ENCODE data around the gene MIPOL1.
"Not testable (repeated sequence)": the region's sequence is repeated elsewhere in the genome, so short reads cannot be mapped to it uniquely, and the experiment has no call there.

MIPOL1 gene

GRCh38 chr14:37462426-37462825, 264.7 kb downstream of the MIPOL1 start:
- not testable (repeated sequence) for DNase-seq (ENCODE audit: low spot score)

- no peak for DNase-seq (ENCODE audit: low spot score)
These were observed 266.6 kb downstream of the MIPOL1 start for GRCh38 chr14:37464192-37464858.

DNA sequence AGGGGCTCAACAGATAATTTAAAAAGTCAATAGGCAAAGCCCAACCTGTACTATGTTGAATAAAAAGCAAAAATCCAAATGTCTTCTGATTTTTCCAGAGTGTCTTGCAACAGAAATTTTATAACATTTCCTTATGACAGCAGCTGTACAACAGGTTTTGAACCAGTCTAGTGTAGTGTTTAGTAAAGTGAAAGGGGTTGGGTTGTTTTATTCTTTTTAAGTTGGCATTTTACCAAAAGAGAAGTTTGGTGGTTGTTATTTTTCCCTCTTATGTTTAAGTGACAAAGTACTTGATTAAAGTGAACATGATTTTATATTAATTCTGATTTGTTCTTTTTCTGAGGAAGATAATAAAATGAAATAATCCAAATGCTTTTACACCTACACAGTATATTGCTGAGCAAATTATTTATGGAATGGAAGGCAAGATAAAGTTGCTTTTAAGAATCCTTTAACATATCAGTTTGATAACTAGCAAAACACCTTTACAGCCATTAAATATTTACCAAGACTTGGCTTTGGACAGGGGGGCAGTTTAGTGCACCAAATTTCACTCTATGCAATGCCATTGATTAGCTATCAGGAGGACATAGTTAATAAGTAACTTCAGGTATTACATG, 268.4 kb downstream of the MIPOL1 start:
- DNase-seq (ENCODE audit: low spot score) = no peak

DNA sequence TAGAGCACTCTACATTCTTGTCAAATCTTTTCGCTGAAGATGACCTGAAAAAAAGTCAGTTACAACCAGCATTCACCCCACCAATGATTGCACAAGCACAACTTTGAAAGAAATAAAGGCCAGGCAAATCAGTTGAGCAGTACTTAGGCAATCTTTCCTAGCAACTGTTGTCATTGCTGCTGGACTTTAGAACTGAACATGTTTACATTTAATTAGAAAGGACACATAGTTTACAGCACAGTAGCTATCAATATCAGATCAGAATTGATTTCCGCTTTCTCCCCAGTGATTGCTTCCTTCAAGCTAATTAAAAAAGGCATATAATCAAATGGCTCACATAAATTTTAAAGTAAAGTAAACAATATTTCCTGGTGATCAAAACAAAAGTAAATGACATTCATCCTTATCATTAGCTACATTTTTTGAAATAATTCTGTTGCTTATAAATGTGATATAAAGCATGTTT, 268.9 kb downstream of the MIPOL1 start:
- DNase-seq (ENCODE audit: low spot score) = no peak

DNA sequence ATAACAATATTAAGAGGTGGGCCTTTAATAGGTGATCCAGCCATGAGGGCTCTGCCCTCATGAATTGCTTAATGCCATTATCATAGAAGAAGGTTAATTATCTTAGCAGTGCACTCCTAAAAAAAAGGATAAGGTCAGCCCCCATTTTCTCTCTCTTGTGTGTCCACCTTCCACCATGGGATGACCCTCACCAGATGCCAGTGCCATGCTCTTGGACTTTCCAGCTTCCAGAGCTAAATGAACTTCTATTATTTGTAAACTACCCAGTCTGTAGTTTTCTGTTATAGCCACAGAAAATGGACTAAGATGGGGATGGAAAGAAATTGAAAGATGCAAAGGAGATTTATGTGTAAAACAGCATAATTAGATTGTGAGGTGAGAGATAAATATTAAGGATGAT, 271.9 kb downstream of the MIPOL1 start:
- DNase-seq (ENCODE audit: low spot score) = no peak

DNA sequence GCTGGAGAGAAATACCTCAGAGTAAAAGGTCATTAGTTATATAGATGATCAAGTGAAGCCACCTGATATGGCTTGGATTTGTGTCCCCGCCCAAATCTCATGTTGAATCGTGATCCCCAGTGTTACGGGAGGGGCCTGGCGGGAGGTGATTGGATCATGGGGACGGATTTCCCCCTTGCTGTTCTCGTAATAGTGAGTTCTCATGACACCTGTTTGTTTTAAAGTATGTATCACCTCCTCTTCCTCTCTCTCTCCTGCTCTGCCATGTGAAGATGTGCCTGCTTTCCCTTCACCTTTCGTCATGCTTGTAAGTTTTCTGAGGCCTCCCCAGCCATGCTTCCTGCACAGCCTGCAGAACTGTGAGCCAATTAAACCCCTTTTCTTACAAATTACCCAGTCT, 272.5 kb downstream of the MIPOL1 start:
- no peak for DNase-seq (ENCODE audit: low spot score)

DNA sequence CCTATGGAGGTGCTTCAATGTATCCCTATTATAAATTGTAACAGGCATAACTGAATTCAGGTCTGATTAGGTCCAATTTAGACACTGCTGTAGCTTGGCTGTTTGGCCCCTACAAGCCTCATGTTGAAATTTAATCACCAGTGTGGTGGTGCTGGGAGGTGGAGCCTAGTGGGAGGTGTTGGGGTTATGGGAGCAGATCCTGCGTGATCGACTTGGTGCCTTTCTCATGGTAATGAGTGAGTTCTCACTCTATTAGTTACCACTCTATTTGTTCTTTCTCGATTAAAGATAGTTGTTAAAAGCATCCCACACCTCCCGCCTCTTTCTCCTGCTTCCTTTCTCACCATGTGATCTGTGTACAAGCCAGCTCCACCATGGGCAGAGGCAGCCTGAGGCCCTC, 275.2 kb downstream of the MIPOL1 start:
- no peak for DNase-seq (ENCODE audit: low spot score)

DNA sequence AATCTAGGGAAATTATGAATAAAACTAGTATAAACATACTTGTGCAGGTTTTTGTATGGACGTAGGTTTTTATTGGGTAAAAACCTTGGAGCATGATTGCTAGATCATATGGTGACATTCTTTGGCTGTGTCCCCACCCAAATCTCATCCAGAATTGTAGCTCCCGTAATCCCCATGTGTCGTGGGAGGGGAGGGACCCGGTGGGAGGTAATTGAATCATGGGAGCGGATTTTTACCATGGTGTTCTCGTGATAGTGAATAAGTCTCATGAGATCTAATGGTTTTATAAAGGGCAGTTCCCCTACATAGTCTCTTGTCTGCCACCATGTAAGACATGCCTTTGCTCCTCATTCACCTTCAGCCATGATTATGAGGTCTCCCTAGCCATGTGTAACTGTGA, 276.5 kb downstream of the MIPOL1 start:
- no peak for DNase-seq (ENCODE audit: low spot score)

DNA sequence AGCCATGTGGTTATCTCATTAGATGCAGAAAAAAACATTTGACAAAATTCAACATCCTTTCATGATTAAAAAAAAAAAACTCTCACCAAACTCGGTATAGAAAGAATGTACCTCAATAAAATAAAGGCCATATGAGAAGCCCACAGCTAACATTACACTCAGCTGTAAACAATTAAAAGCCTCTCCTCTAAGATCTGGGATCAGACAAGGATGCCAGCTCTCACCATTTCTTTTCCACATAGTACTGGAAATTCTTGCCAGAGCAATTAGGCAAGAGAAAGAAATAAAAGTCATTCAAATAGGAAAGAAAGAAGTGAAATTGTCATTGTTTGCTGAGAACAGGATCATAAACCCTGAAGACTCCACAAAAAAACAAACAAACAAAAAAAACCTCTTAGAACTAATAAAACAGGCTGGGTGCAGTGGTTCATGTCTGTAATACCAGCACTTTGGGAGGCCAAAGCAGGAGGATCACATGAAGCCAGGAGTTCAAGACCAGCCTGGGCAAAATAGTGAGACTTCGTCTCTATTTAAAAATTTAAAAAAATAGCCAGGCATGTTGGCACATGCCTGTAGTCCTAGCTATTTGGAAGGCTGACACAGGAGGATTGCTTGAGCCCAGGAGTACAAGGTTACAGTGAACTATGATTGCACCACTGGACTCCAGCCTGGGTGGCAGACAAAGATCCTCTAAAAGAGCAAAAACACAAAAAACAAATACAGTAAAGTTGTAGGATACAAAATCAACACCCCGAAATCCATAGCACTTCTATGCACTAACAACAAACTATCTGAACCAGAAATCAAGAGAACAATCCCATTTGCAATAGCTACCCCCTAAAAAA, 282.9 kb downstream of the MIPOL1 start:
- no peak for DNase-seq (ENCODE audit: low spot score)

GRCh38 chr14:37482428-37482827, 284.7 kb downstream of the MIPOL1 start:
- DNase-seq (ENCODE audit: low spot score) = no peak

- DNase-seq (ENCODE audit: low spot score) = no peak
These were observed 285.9 kb downstream of the MIPOL1 start for GRCh38 chr14:37483672-37484071.

DNA sequence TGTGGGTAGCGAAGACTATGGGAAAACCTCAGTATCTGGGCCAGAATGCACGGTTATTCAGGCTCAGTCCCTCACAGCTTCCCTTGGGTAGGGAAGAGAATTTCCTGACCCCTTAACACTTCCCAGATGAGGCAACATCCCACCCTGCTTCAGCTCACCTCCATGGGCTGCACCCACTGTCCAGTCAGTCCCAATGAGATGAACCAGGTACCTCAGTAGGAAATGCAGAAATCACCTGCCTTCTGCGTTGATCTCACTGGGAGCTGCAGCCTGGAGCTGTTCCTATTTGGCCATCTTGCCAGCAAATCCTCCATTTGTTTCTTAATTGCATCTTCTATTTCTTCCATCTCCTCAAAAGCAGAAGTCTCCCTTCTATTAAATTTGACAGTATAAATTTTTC, 292.9 kb downstream of the MIPOL1 start:
- no peak for DNase-seq (ENCODE audit: low spot score)

- no peak for DNase-seq (ENCODE audit: low spot score)
These were observed 293.3 kb downstream of the MIPOL1 start for GRCh38 chr14:37491076-37491475.

DNA sequence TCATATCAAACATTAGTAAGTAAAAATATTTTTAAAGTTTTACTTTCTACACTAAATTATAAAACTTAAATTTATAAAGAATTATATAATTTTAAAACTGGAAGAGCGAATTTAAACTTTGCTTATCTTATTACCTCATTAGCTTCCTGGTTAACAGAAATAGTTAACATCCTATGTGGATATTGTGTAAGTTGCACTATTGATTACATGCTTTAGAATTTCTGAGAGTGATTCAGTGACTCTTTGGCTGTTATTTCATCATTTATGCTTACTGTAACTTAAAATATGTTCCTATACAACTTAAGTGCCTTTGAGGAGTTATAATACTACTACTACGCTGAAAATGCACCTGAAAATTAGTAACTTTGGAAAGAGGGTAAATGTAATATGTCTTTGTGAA, 295.9 kb downstream of the MIPOL1 start:
- no peak for DNase-seq (ENCODE audit: low spot score)

- DNase-seq (ENCODE audit: low spot score) = no peak
These were observed 299.7 kb downstream of the MIPOL1 start for GRCh38 chr14:37497422-37497821.

DNA sequence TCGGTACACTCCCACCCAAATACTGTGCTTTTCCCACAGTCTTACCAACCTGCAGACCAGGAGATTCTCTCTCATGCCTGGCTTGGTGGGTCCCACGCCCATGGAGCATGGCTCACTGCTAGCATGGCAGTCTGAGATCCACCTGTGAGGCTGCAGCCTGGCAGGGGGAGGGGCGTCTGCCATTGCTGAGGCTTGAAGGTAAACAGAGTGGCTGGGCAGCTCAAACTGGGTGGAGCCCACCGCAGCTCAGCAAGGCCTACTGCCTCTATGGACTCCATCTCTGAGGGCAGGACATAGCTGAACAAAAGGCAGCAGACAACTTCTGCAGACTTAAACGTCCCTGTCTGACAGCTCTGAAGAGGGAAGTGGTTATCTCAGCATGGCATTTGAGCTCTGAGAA, 304.1 kb downstream of the MIPOL1 start:
- DNase-seq (ENCODE audit: low spot score) = no peak

GRCh38 chr14:37508503-37508902, 310.8 kb downstream of the MIPOL1 start:
- no peak for DNase-seq (ENCODE audit: low spot score)

DNA sequence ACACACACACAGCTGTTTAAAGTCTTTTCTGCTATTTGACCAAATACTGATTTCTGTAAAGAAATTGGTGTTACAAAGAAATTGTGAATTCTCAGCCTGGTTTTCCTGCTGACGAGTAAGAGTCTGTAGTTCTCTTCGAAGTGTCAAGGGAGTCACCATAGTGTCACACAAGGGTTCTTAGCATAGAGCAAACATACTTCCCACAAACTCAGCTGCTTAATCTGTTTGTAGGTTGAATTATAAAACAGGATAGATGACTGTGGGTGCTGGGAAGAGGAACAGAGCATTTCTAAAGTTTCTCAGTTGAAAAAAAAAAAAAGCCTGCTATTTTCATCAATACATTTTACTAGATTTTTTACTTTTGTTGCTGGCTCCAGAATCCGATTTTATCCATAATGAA, 314.4 kb downstream of the MIPOL1 start:
- no peak for DNase-seq (ENCODE audit: low spot score)

GRCh38 chr14:37515771-37516170, 318.0 kb downstream of the MIPOL1 start:
- DNase-seq (ENCODE audit: low spot score) = no peak

DNA sequence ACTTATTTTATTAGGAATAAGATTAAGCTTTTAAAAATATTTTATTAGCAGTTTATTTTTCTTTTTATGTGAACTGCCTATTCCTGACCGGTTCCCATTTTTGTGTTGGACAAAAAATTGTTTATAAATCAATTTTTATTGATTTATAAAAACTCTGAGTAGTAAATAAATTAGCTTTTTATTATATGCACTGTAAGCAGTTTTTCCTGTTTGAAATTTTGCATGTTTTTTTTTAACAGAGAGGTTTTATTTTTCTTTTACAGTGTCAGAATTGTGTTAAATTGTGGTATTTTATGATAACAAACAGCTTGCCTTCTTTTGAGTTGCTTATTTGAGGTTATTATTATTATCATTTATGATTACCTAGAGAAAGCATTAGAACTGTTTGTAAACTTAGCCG, 329.3 kb downstream of the MIPOL1 start:
- no peak for DNase-seq (ENCODE audit: low spot score)

GRCh38 chr14:37539992-37540391, 342.3 kb downstream of the MIPOL1 start:
- DNase-seq (ENCODE audit: low spot score) = no peak

DNA sequence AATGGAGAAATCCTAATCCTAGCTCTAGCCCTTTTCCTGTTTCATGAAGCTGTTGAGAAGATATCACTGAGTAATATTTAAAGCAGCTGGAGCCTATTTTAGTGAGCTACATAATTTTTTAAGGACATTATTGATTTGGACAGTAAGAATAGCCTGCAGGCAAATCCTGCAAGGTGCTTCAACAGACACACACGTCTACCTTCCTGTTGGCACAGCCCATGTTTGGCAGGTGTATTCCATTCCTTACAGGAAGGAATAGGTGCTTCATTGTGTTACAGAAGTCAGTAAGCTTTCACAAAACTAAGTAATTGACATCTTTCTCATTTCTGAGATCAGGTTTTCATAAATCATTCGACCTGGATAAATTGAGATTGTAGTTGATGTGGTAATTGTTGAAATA, 346.7 kb downstream of the MIPOL1 start:
- no peak for DNase-seq (ENCODE audit: low spot score)

GRCh38 chr14:37545174-37545573, 347.4 kb downstream of the MIPOL1 start:
- DNase-seq (ENCODE audit: low spot score) = no peak
